NCI-H82 treated with DMSO at 0.1 percent for 48 hours (cell line): ENCODE data around the gene KCNQ1.

Experiments
- DNase-seq: peaks from one replicate; lab custom pipeline; 2025; ENCODE audit not compliant: unreplicated experiment; lab: John Stamatoyannopoulos, UW

The KCNQ1 gene

GRCh38 chr11:2509481-2510001 is 64.7 kb downstream of the KCNQ1 start:
- no peak for DNase-seq

GRCh38 chr11:2510626-2511402 is 66.0 kb downstream of the KCNQ1 start:
- no peak for DNase-seq

GRCh38 chr11:2511421-2512369 is 66.9 kb downstream of the KCNQ1 start:
- DNase-seq: no peak

GRCh38 chr11:2512431-2513407 is 67.9 kb downstream of the KCNQ1 start:
- DNase-seq: no peak

GRCh38 chr11:2513441-2513840 is 68.6 kb downstream of the KCNQ1 start:
- no peak for DNase-seq

- no peak for DNase-seq
Observed at GRCh38 chr11:2515401-2516275, 70.8 kb downstream of the KCNQ1 start.

GRCh38 chr11:2516276-2517015 is 71.6 kb downstream of the KCNQ1 start:
- no peak for DNase-seq

GRCh38 chr11:2517016-2517385 is 72.2 kb downstream of the KCNQ1 start:
- DNase-seq: no peak

- DNase-seq: no peak
Observed at GRCh38 chr11:2517386-2518064, 72.7 kb downstream of the KCNQ1 start.

- DNase-seq: no peak
Observed at GRCh38 chr11:2518111-2518982, 73.5 kb downstream of the KCNQ1 start.

GRCh38 chr11:2518983-2519340 is 74.2 kb downstream of the KCNQ1 start:
- DNase-seq: no peak

- no peak for DNase-seq
Observed at GRCh38 chr11:2519517-2519861, 74.7 kb downstream of the KCNQ1 start.

- no peak for DNase-seq
Observed at GRCh38 chr11:2519862-2520735, 75.3 kb downstream of the KCNQ1 start.

- DNase-seq: no peak
Observed at GRCh38 chr11:2520736-2521035, 75.9 kb downstream of the KCNQ1 start.

GRCh38 chr11:2521081-2521732 is 76.4 kb downstream of the KCNQ1 start:
- no peak for DNase-seq
